ENCODE results near the gene ADIPOR1. TPM values are rescaled to one million over a fixed set of nuclear protein-coding genes. Genes with fewer than 3 reads are reported as not detected.
"Not testable (repeated sequence)": the region's sequence is repeated elsewhere in the genome, so short reads cannot be mapped to it uniquely, and the experiment has no call there.

The ADIPOR1 gene
- total RNA-seq, result 10 to 100 TPM; 69.7 to 90.4 TPM
- long read RNA-seq, transcript ADIPOR1-205 (3 exons, 2,109 nt), result minor isoform, 5 of 432 reads
- long read RNA-seq, transcript ADIPOR1-201 (8 exons, 2,177 nt), result major isoform, 389 of 432 reads
- long read RNA-seq, partial matches to known transcripts, result 13 of 432 reads
- long read RNA-seq, other reads (novel, unspliced or antisense), result 25 of 432 reads

GRCh38 chr1:202957733-202958543, at the start of gene ADIPOR1:
ADIPOR1 (minus strand) TSS chr1:202958312; CDS start chr1:202951070, 7,242 bp downstream.
- peak; percentile 94 to 95 for DNase-seq
- intact Hi-C loops (cut with DNase I, micrococcal nuclease), result no loop called here

GRCh38 chr1:203006948-203007871, 49.1 kb upstream of the ADIPOR1 start, which contains the start of gene TMEM183A:
TMEM183A (plus strand) TSS chr1:203007374; CDS start chr1:203007466, 92 bp downstream.
- intact Hi-C loops (cut with DNase I, micrococcal nuclease), result no loop called here
- peak; percentile 96 to 98 for DNase-seq
- ATAC-seq, result peak; percentile 89

More at GRCh38 chr1:202957733-202958543, at the start of gene ADIPOR1:
- peak; percentile 97 for ATAC-seq

- peak in 1 of 2 donors; percentile 17 for DNase-seq
- intact Hi-C loops (cut with DNase I, micrococcal nuclease); ATAC-seq: not testable (repeated sequence)
Observed at GRCh38 chr1:203005395-203006142, 47.5 kb upstream of the ADIPOR1 start.

GRCh38 chr1:203002951-203003350, 44.8 kb upstream of the ADIPOR1 start:
- intact Hi-C loops (cut with DNase I, micrococcal nuclease), result no loop called here
- no peak for DNase-seq
- no peak for ATAC-seq

- no peak for ATAC-seq
- intact Hi-C loops (cut with DNase I, micrococcal nuclease), result no loop called here
- DNase-seq, result no peak
Observed at GRCh38 chr1:203001986-203002385, 43.9 kb upstream of the ADIPOR1 start.

- no peak for DNase-seq
- ATAC-seq, result no peak
- intact Hi-C loops (cut with DNase I, micrococcal nuclease), result no loop called here
Observed at GRCh38 chr1:203000217-203000944, 42.3 kb upstream of the ADIPOR1 start.

GRCh38 chr1:202998836-202999750, 41.0 kb upstream of the ADIPOR1 start:
- intact Hi-C loops (cut with DNase I, micrococcal nuclease), result loop anchor here in 1 of 2 donors (10.0 kb wide), 1 partner anchor 64 kb away; no protein-coding TSS in a partner anchor
- DNase-seq, result peak in 1 of 2 donors; percentile 73
- ATAC-seq, result no peak

GRCh38 chr1:202994756-202995155, 36.6 kb upstream of the ADIPOR1 start:
- ATAC-seq (no peak), DNase-seq (no peak)
- intact Hi-C loops (cut with DNase I, micrococcal nuclease), result loop anchor here in 1 of 2 donors (10.0 kb wide), 1 partner anchor 60 kb away; no protein-coding TSS in a partner anchor

- ATAC-seq (no peak), DNase-seq (no peak)
- intact Hi-C loops (cut with DNase I, micrococcal nuclease), result loop anchor here in 1 of 2 donors (10.0 kb wide), 1 partner anchor 56 kb away; no protein-coding TSS in a partner anchor
Observed at GRCh38 chr1:202991112-202991511, 33.0 kb upstream of the ADIPOR1 start.

GRCh38 chr1:202989879-202990278, 31.8 kb upstream of the ADIPOR1 start:
- intact Hi-C loops (cut with DNase I, micrococcal nuclease), result loop anchor here in 1 of 2 donors (10.0 kb wide), 1 partner anchor 55 kb away; no protein-coding TSS in a partner anchor
- ATAC-seq (no peak), DNase-seq (no peak)

- no peak for DNase-seq
- intact Hi-C loops (cut with DNase I, micrococcal nuclease), result no loop called here
- ATAC-seq, result no peak
Observed at GRCh38 chr1:202987922-202988583, 29.9 kb upstream of the ADIPOR1 start.

- DNase-seq (no peak), ATAC-seq (no peak)
- intact Hi-C loops (cut with DNase I, micrococcal nuclease), result no loop called here
Observed at GRCh38 chr1:202987255-202987654, 29.1 kb upstream of the ADIPOR1 start.

- DNase-seq; ATAC-seq; intact Hi-C loops (cut with DNase I, micrococcal nuclease): not testable (repeated sequence)
Observed at GRCh38 chr1:202986120-202986519, 28.0 kb upstream of the ADIPOR1 start.

- no peak for ATAC-seq
- intact Hi-C loops (cut with DNase I, micrococcal nuclease), result no loop called here
Observed at GRCh38 chr1:202982715-202983430, 24.8 kb upstream of the ADIPOR1 start.

GRCh38 chr1:202981939-202982338, 23.8 kb upstream of the ADIPOR1 start:
- intact Hi-C loops (cut with DNase I, micrococcal nuclease), result no loop called here
- ATAC-seq, result no peak

More at GRCh38 chr1:202982715-202983430, 24.8 kb upstream of the ADIPOR1 start:
- DNase-seq, result no peak

More at GRCh38 chr1:202981939-202982338, 23.8 kb upstream of the ADIPOR1 start:
- no peak for DNase-seq

All from left colon (tissue), 2 donors.